HG03521 (cell line): ENCODE measurements around the gene KLF11.
A peak's percentile ranks its signal among the peaks of the same experiment; 100 is the strongest.

ENCODE experiments used
- ATAC-seq: cut with Tn5 transposase; IDR thresholded peaks from one replicate; pipeline ENCODE4 v1.9.1; 2021; ENCODE audit warnings: mild to moderate bottlenecking, moderate library complexity; ENCODE audit not compliant: unreplicated experiment

The KLF11 gene

GRCh38 chr2:10061221-10061925 lies 18.0 kb downstream of the KLF11 start:
- no peak for ATAC-seq

DNA sequence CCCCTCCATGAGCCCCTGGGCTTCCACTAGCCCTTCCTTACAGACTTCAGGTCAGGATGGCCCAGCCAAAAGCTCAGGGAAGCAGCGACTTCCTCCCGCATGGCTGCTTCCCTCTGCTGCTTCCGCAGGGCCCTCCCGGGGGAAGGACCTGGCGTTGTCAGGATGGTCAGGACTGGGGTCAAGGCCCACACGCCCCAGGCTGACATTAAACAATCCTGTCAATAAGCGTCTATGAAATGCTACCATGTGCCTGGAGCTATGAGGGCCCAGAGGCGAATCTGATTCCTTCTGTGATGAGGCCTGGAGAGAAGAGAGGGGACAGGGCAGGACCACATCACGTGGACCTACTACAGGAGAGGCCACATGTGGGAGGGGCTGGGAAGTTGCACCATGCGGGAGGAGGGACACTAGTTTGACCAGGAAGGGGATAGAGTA lies 19.6 kb downstream of the KLF11 start:
- no peak for ATAC-seq

DNA sequence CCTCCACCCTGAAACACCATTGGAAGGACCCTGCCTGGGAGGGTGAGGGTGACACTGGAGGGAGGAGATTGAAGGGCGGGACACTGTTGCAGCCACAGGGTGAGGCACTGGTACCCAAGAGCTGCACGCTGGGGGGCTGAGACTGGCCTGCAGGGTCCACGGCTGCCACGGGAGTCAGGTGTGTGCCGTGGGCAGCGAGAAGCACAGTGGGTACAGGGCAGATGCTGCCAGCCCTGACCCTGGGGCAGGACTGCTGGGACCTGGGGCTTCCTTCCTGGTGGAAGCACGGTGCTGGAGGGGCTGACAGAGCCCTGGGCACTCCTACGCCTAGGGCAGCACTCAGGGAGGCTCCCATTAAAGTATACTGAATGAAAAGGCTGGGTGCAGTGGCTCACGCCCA lies 20.2 kb downstream of the KLF11 start:
- no peak for ATAC-seq

GRCh38 chr2:10064932-10065772 lies 21.8 kb downstream of the KLF11 start:
- no peak for ATAC-seq

DNA sequence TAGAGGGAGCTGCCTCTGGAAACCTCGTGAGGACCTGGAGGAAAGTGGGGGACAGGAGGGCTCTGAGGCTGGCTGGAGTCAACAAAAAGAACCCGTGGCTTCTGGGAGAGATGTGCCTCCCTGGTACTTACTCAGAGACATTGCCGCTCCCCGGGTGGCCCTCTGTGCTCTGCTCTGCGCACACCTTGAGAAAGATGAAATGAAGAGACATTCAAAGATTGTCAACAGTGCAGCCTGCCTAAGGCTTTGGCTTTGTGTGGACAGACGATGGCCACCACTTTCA lies 22.4 kb downstream of the KLF11 start:
- no peak for ATAC-seq

DNA sequence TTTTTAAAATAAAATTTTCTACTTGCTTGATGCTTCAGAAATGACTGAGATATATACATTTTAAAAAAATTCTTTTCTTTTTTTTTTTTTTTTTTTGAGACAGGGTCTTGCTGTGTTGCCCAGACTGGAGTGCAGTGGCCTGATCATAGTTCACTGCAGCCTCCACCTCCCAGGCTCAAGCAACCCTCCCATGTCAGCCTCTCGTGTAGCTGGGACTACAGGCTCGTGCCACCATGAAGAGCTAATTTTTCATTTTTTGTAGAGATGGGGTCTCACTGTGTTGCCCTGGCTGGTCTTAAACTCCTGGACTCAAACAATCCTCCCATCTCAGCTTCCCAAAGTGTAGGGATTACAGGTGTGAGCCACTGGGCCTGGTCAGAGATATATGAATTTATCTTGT lies 24.0 kb downstream of the KLF11 start:
- no peak for ATAC-seq

DNA sequence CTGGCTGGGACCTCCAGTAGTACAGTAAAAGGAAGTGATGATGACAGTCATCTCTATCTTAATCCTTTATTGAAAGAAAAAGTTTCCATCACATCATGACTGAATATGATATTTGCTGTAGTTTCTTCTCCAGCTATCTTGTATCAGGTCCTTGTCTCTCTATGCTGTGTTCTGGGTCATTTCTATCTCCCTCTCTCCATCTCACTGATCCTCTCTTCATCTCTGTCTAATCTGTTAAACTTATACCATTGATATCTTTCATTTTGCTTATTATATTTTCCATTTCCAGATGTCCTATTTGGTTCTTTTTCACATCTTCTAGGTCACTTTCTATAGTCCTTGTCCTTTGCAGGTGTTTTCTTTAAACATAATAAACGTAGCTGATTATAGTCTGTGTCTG lies 24.5 kb downstream of the KLF11 start:
- ATAC-seq, result no peak

DNA sequence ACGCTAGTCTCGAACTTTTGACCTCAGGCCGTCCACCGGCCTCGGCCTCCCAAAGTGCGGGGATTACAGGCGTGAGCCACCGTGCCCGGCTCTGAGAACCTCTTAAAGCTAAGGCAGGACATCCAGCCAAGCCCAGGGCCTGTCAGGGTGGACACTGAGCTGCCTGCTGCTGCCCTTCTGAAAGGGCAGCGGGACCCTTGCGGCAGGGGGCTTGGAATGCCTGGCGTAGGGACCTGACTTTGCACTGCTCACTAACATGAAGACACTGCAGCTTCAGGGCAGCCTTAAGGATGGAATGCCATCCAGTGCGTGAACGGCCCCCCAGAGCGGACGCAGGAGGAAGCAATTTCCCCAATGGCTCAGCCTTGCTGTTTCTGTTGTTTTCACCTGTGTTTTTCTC lies 27.8 kb downstream of the KLF11 start:
- no peak for ATAC-seq

DNA sequence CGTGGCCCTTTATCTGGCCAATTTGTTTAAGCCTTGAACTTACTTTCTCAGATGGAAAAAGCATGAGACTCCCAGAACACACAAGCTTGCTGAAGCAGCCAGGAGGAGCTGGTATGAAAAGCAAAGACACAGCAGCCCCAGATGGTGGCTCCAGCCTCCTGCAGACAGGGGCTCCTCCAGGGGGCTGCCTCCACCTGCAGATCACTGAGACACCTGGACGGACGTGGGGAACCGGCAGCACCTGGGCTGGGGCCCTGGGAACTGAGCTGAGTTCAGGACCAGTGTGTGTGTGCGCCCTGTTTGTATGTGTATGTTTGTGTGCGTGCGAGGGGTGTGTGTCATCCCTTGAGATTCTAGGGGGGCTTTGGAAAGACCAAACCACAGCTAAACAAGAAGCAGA lies 28.2 kb downstream of the KLF11 start:
- no peak for ATAC-seq

GRCh38 chr2:10072656-10073480 lies 29.5 kb downstream of the KLF11 start:
- ATAC-seq, result peak; percentile 81

GRCh38 chr2:10073706-10074105 lies 30.4 kb downstream of the KLF11 start:
- no peak for ATAC-seq

DNA sequence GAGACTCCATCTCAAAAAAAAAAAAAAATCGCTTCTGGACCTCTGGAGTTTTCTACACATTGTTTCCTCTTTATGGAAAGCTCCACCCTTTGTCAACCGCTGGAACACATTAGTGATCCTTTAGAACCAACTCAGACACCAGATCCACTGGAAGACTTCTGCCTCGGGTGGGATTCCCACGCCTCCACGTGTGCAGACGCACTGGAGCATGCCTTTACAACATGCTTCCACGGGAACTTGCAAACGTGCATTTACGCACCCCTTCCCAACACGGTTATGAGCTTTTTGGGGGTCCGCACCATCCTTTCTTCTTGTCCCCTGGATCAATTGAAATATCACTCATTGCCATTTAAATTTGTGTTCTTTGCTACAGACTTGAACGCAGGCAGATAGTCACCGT lies 31.8 kb downstream of the KLF11 start:
- no peak for ATAC-seq

DNA sequence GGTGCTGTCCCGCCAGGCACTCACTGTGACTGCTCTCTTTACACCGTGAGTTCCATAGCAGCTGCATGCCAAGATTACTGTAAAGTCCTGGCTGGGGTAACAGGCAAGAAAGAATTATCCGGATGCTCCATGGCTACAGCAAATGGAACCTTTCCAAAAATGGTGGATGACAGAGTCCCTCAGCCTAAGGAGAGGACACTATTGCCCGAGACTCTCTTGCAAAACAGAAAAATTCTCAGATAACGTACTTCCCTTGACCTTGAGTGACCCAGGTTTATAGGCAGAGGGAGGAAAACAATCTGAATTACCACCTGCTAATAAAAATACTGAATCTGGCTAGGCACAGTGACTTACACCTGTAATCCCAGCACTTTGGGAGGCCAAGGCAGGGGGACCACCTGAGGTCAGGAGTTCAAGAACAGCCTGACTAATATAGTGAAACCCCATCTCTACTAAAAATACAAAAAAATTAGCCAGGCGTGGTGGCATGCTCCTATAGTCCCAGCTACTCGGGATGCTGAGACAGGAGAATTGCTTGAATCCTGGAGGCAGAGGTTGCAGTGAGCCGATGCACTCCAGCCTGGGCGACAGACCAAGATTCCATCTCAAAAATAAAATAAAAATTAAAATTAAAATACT lies 32.3 kb downstream of the KLF11 start:
- no peak for ATAC-seq

- ATAC-seq, result no peak
Measured at GRCh38 chr2:10076511-10076910, 33.2 kb downstream of the KLF11 start.

DNA sequence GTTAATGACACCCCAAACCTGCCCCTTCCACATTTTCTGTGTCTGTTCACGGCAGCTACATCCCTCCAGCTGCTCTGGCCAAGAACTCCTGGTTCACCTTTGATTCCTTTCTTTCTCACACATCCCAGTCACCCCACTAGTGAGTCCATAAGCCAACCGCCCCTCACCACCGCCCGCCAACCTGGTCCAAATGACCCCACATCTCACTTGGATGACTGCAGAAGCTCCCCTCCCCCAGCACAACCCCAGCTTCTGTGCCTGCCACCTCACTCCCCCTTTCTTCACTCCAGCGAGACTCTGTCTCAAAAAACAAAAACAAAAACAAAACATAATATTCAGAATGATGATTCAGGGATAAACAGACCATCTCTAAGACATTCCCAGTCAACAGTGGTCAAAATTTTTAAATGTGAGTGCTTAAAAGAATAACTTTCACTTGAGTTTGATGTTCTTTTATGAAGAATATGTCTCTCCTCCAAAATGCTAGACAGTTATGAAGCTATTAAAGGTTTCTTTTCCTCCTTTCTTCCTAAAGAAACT lies 33.7 kb downstream of the KLF11 start:
- ATAC-seq, result no peak

DNA sequence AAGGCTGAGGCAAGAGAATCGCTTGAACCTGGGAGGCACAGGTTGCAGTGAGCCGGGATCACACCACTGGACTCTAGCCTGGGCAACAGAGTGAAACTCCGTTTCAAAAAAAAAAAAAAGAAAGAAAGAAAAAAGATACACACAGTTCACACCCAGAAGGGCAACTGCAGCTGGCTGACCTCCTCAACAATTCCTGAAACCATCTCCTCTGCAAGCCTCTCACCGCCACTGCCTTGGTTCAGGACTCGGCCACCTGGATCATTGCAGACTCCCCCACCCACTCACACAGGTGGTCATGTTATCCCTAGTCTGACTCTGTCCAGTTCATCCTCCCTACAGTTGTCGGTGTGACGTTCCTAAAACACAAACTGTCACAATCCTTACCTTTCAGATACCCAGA lies 34.7 kb downstream of the KLF11 start:
- no peak for ATAC-seq

GRCh38 chr2:10078704-10079265 lies 35.4 kb downstream of the KLF11 start:
- no peak for ATAC-seq

GRCh38 chr2:10079266-10079869 lies 36.0 kb downstream of the KLF11 start:
- ATAC-seq, result peak; percentile 24

DNA sequence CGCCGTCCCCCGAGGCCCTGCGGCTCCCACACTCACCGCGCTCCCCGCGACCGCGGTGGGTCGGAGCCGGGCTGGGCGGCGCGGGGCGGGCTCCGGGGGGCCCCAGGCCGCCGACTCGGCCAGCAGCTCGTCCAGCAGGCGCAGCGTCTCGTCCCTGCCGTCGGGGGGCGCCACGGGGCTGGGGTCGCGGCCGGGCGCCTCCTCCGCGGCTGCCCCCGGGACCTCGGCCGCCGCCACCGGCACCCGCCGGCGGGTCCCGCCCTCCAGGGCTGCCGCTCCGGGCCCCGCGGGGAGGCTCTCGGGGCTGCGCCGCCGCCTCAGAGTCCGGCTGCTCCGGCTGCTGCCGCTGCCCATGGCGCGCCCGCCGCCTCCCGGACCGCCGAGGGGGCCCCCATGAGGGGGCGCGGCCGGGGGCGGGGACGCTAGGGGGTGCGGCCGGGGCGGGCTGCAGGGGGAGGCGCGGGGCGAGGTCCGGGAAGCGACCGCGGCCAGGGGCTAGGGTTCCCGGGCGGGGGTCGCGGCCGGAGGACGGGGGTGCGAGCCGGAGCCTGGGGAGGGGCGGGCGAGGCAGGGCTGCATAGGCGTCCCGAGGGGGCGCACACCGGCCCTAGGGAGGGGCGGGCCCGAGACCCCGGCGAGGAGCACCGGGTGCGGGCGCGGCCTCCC lies 36.7 kb downstream of the KLF11 start, which contains the start of gene CYS1:
Gene CYS1 (minus strand): TSS at position 542 of the 666 bp plus-strand sequence. CDS start 188 bp downstream, at position 354.
- ATAC-seq, result peak; percentile 33
